Prostate gland (tissue), 2 donors: Measurements from ENCODE around the gene NHERF2.

Experiments used
- CTCF ChIP-seq, 4 experiments: fragments of 200-600 bp in 2 of 4; fragments of 450-650 bp in 2 of 4; sonication (generic) in 2 of 4; IDR thresholded peaks; 1 replicate in 3 of 4; 2 replicates in 1 of 4; pipeline ENCODE4 v1.5.1; 2016 to 2019; ENCODE audit warnings: antibody characterized with exemption in 4 of 4, mild to moderate bottlenecking in 2 of 4, moderate library complexity in 2 of 4
- POLR2A ChIP-seq: fragments of 450-650 bp; IDR thresholded peaks from one replicate; pipeline ENCODE4 v1.6.1; 2016; ENCODE audit warnings: antibody characterized with exemption, mild to moderate bottlenecking
- POLR2AphosphoS5 ChIP-seq: sonication (generic); formaldehyde crosslinking; IDR thresholded peaks from one replicate; pipeline ENCODE4 v1.6.1; 2017; ENCODE audit warnings: antibody characterized with exemption

GRCh38 chr16:2039274-2040031 lies 12.8 kb downstream of the NHERF2 start:
- TF ChIP-seq CTCF (IDR thresholded peaks at IDR 0.05): no peak
- TF ChIP-seq POLR2A: no peak
- TF ChIP-seq POLR2AphosphoS5: peak; percentile 87
